Measurements from ENCODE around the gene DYSF. TPM values are rescaled to one million over a fixed set of nuclear protein-coding genes. Genes with fewer than 3 reads are reported as not detected.

DYSF gene
- total RNA-seq, 1 donor from 2014 or later, result 48.8 TPM

- no peak for DNase-seq (ENCODE audit: low read depth in 2 of 2)
These were observed 266.9 kb downstream of the DYSF start for GRCh38 chr2:71720283-71720560.

- no peak for DNase-seq (ENCODE audit: low read depth in 2 of 2)
These were observed 267.4 kb downstream of the DYSF start for GRCh38 chr2:71720596-71721361.

- no peak for DNase-seq (ENCODE audit: low read depth in 2 of 2)
These were observed 268.0 kb downstream of the DYSF start for GRCh38 chr2:71721362-71721665.

- no peak for DNase-seq (ENCODE audit: low read depth in 2 of 2)
These were observed 268.3 kb downstream of the DYSF start for GRCh38 chr2:71721669-71722068.

GRCh38 chr2:71722286-71722685, 268.9 kb downstream of the DYSF start:
- no peak for DNase-seq (ENCODE audit: low read depth in 2 of 2)

GRCh38 chr2:71724793-71725192, 271.4 kb downstream of the DYSF start:
- DNase-seq (ENCODE audit: low read depth in 2 of 2), result no peak

- no peak for DNase-seq (ENCODE audit: low read depth in 2 of 2)
These were observed 272.5 kb downstream of the DYSF start for GRCh38 chr2:71725836-71726235.

GRCh38 chr2:71727562-71727961, 274.2 kb downstream of the DYSF start:
- no peak for DNase-seq (ENCODE audit: low read depth in 2 of 2)

- DNase-seq (ENCODE audit: low read depth in 2 of 2), result no peak
These were observed 274.7 kb downstream of the DYSF start for GRCh38 chr2:71728036-71728435.

GRCh38 chr2:71730785-71731383, 277.5 kb downstream of the DYSF start:
- DNase-seq (ENCODE audit: low read depth in 2 of 2), result no peak

- DNase-seq (ENCODE audit: low read depth in 2 of 2), result no peak
These were observed 281.3 kb downstream of the DYSF start for GRCh38 chr2:71734620-71735019.

GRCh38 chr2:71735676-71736075, 282.3 kb downstream of the DYSF start:
- DNase-seq (ENCODE audit: low read depth in 2 of 2), result no peak

Other genes starting within 250 kb of the DYSF start
- 0.65 and 1.8 TPM in 2 replicates for gene PAIP2B, start 226.5 kb upstream of the DYSF start, total RNA-seq
- 68.2 and 85.7 TPM in 2 replicates for gene ZNF638, start 121.8 kb upstream of the DYSF start, total RNA-seq

Measured in lung microvascular endothelial cell (primary cell).